Epithelial cell of proximal tubule (primary cell): ENCODE results near the gene CD44. TPM values are rescaled to one million over a fixed set of nuclear protein-coding genes. Genes with fewer than 3 reads are reported as not detected.

ENCODE experiments used
- DNase-seq: peaks from one replicate; pipeline ENCODE4 v3.0.0-alpha.2; 2011; ENCODE audit warnings: low read depth
- H3K4me3 ChIP-seq: 2 replicates; pipeline ENCODE4 v1.5.1; 2011; ENCODE audit warnings: low read depth, mild to moderate bottlenecking, low read length
- total RNA-seq: library from RNA; depleted of rRNA; stranded (reverse); fragments of >200 nt; gene quantifications from 2 replicates; pipeline ENCODE4 v1.2.3, GENCODE V29; 2015
- TF ChIP-seq, protein P1 (sequence below): conservative IDR thresholded peaks from 2 replicates; pipeline ENCODE4 v1.5.1; 2012; ENCODE audit warnings: low read depth, mild to moderate bottlenecking, low read length

Gene CD44
- total RNA-seq, 1 donor from 2014 or later = 296 TPM

DNA sequence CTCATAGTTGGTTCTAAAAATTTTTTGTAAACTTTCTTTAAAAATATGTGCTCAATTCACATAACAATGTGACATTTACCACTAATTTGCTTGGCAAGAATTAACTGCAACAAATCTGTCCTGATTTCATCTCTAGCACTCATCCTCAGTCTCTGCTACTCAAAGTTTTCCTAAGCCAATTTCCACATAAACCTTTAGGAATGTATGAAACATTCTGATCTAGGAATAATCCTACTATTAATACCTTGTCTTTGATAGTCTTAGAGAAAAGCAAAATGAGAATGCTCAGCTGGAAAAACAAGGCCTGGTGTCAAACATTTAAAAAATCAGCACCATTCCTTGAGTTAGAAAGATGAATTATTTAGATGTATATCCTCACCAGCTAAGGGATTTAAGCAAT is 114.3 kb downstream of the CD44 start:
- DNase-seq = no peak
- TF ChIP-seq, protein P1, sequence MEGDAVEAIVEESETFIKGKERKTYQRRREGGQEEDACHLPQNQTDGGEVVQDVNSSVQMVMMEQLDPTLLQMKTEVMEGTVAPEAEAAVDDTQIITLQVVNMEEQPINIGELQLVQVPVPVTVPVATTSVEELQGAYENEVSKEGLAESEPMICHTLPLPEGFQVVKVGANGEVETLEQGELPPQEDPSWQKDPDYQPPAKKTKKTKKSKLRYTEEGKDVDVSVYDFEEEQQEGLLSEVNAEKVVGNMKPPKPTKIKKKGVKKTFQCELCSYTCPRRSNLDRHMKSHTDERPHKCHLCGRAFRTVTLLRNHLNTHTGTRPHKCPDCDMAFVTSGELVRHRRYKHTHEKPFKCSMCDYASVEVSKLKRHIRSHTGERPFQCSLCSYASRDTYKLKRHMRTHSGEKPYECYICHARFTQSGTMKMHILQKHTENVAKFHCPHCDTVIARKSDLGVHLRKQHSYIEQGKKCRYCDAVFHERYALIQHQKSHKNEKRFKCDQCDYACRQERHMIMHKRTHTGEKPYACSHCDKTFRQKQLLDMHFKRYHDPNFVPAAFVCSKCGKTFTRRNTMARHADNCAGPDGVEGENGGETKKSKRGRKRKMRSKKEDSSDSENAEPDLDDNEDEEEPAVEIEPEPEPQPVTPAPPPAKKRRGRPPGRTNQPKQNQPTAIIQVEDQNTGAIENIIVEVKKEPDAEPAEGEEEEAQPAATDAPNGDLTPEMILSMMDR = no peak
- H3K4me3 ChIP-seq = no peak overlapping the region

DNA sequence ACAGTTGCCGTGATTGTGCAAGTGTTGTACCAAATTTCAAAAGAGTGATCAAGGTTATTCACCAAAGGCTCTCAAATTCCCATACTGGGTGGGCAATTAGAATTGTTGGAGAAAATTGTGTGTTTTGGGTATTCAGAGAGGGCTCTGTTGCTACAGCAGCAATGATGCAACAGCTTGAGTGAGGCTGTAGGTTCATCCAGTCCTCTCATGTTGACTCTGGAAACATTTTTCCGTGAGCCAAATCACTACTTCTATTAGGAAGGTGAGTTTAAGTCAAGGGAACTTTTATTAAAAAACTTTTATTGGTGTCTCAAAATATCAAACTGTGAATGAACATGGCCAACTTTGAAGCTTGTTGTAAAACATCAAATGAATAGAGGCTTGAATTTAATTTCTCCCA is 116.5 kb downstream of the CD44 start:
- TF ChIP-seq, protein P1 = no peak
- no peak for DNase-seq

DNA sequence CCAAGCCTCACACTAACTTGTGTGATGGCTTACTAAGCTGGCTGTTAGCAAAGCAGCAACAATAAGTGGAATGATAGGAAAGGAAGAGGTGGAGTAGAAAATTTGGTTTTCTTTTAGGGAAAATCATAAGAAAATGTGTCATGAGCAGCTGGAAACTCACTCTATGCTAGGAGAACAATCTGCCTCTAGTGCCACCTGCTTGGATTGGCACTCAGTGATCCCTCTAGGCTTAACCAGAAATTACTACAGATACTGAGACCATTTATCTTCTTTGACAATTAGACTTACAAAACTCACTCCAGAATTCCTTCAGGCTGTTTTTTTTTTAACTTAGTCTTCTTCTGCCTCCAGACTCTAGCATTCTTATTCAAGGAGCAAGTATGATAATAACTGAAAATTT is 117.3 kb downstream of the CD44 start:
- TF ChIP-seq, protein P1 = no peak
- no peak for DNase-seq
- H3K4me3 ChIP-seq = no peak overlapping the region

More for the DNA sequence above, 116.5 kb downstream of the CD44 start:
- H3K4me3 ChIP-seq = no peak overlapping the region

DNA sequence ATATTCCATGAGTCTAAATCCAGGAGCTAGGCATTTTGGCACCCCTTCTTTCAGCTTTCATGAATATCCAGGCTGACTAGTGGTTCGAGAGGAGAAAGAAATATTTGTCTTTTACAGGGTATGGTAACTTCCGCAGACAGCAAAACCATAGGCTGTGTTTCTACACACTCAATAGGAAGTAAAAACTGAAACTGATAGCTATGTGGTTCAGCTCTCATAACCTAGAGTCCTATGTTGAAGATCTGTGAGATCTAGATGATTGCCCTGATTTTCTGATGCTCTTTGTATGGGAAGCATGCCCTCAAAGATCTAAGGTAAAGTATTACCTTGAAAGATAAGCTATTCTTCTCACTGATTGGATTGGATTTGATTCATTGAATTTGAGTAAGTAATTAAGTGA is 118.3 kb downstream of the CD44 start:
- TF ChIP-seq, protein P1 = no peak
- DNase-seq = no peak
- no peak overlapping the region for H3K4me3 ChIP-seq

DNA sequence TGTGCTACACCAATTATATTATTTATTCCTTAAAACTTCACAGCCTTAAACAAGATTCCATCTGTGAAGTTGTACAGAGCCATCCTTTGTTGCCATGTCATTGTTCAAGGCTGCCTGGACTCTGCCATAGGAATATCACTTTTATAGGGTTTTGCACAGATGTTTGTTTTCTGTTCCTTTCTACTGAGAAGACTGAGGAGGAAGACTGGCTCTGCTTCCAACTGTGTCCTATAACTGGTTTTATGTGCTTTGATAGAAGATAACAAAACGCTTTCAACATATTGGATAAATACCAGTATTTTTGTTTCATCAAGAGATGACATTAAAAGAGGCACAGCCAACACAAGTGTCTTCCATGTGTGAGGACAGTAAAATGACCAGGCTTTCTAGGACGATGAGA is 120.6 kb downstream of the CD44 start:
- no peak for DNase-seq
- TF ChIP-seq, protein P1 = no peak
- no peak overlapping the region for H3K4me3 ChIP-seq

DNA sequence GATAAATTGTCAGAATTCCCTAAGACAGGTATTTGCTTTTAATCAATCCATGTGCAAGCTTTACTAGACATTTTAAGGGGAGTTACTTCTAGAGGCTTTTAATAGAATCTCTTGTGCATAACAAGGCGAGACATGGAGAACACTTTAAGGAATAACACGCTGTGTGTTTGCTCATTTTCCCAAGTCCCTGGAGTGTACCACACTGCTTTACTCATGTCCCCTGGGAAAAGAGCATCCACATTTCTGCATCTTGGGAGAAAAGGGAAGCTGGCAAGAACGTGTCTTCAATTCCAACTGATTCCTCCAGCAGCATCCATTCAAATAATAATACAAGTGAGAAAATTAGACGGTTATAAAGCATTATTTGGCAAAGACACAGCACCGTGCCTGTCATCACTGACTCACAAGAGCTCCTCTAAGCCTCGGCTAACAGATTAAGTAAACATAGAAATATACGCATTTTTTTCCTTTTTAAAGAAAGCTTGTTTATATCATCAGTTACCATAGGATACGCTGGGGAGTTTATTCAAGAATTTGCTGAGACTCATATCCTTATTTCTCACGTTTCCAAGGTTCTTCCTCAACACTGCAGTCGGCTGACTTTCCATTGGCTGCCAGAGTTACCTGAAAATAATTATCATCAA is 121.5 kb downstream of the CD44 start:
- no peak for DNase-seq
- H3K4me3 ChIP-seq = no peak overlapping the region
- TF ChIP-seq, protein P1 = no peak

DNA sequence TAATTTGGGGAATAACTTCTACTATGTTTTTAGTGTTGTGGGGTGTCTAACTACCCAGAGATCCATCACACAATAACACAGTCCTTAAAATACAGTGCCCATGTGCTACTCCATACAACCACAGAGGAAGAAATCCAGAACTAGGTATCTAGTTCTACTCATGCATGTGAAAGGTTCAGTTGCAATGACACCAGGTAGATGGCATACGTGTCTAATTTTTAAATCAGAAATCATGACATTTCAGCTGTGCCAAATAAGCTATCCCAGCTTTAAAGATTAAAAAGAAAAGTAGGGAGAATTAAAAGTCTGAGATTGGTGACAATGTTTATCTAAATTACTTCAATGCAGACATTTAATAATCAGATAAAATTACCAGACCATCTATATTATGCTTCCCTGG is 122.2 kb downstream of the CD44 start:
- TF ChIP-seq, protein P1 = no peak
- H3K4me3 ChIP-seq = no peak overlapping the region
- DNase-seq = no peak
